B cell (primary cell): ENCODE data around the gene RC3H1.

ENCODE experiments used
- CTCF ChIP-seq: fragments of 200-600 bp; IDR thresholded peaks from one replicate; pipeline ENCODE4 v1.8.0; 2022; ENCODE audit warnings: antibody characterized with exemption, mild to moderate bottlenecking
- EZH2 ChIP-seq: IDR thresholded peaks from 2 replicates; pipeline ENCODE4 v1.6.1; 2012; ENCODE audit warnings: borderline replicate concordance, low read depth, mild to moderate bottlenecking, moderate library complexity, low read length; ENCODE audit not compliant: insufficient read depth, poor library complexity, severe bottlenecking

GRCh38 chr1:174053826-174054225 is 31.7 kb upstream of the RC3H1 start:
- TF ChIP-seq EZH2 (no peak), CTCF (no peak)
